ENCODE measurements around the gene GGT6. TPM values are rescaled to one million over a fixed set of nuclear protein-coding genes. Genes with fewer than 3 reads are reported as not detected.

Gene GGT6
- total RNA-seq, 4 donors from 2014 or later, result 64.6 to 187 (median 134) TPM

GRCh38 chr17:4541328-4542002 is 18.9 kb downstream of the GGT6 start:
- Histone ChIP-seq H3K27ac (peak overlapping the region; percentile 37), H3K9me3 (no peaks in the 10 kb centered on the region), H3K4me1 (peaks cover 44% of the 10 kb centered on the region), H3K27me3 (no peaks in the 10 kb centered on the region), H3K36me3 (peaks cover 88% of the 10 kb centered on the region), H3K4me3 (no peak overlapping the region)
- 83% methylated on average over 15 of the region's 29 CpGs for WGBS
- TF ChIP-seq POLR2A (IDR thresholded peaks at IDR 0.05) (no peak), POLR2AphosphoS5 (IDR thresholded peaks at IDR 0.05) (no peak), EP300 (IDR thresholded peaks at IDR 0.05) (no peak), CTCF (IDR thresholded peaks at IDR 0.05) (no peak)
- no peak for DNase-seq (ENCODE audit: low spot score in 2 of 2)

- no peak for TF ChIP-seq POLR2AphosphoS5 (IDR thresholded peaks at IDR 0.05)
- no peak for TF ChIP-seq EP300 (IDR thresholded peaks at IDR 0.05)
- no peak for TF ChIP-seq CTCF (IDR thresholded peaks at IDR 0.05)
- no peak for TF ChIP-seq POLR2A (IDR thresholded peaks at IDR 0.05)
- Histone ChIP-seq H3K36me3 (peaks cover 81% of the 10 kb centered on the region), H3K4me3 (no peak overlapping the region), H3K9me3 (no peaks in the 10 kb centered on the region), H3K27me3 (no peaks in the 10 kb centered on the region), H3K27ac (peak overlapping the region; percentile 37), H3K4me1 (peaks cover 50% of the 10 kb centered on the region)
- DNase-seq (ENCODE audit: low spot score in 2 of 2), result no peak
- 68% methylated on average over 13 of the region's 15 CpGs for WGBS
These were observed 19.6 kb downstream of the GGT6 start for GRCh38 chr17:4540687-4541327.

GRCh38 chr17:4540224-4540651 is 20.1 kb downstream of the GGT6 start:
- Histone ChIP-seq H3K4me3 (no peak overlapping the region), H3K4me1 (peaks cover 56% of the 10 kb centered on the region), H3K36me3 (peaks cover 76% of the 10 kb centered on the region), H3K9me3 (no peaks in the 10 kb centered on the region), H3K27me3 (no peaks in the 10 kb centered on the region), H3K27ac (peak overlapping the region; percentile 37)
- TF ChIP-seq EP300 (IDR thresholded peaks at IDR 0.05), result no peak
- TF ChIP-seq POLR2A (IDR thresholded peaks at IDR 0.05), result no peak
- no peak for TF ChIP-seq POLR2AphosphoS5 (IDR thresholded peaks at IDR 0.05)
- TF ChIP-seq CTCF (IDR thresholded peaks at IDR 0.05), result no peak
- WGBS, result 83% methylated on average over 13 of the region's 14 CpGs
- DNase-seq (ENCODE audit: low spot score in 2 of 2), result no peak

GRCh38 chr17:4539576-4540223 is 20.7 kb downstream of the GGT6 start:
- Histone ChIP-seq H3K9me3 (no peaks in the 10 kb centered on the region), H3K4me3 (no peak overlapping the region), H3K36me3 (peaks cover 70% of the 10 kb centered on the region), H3K27me3 (no peaks in the 10 kb centered on the region), H3K27ac (no peak overlapping the region), H3K4me1 (peaks cover 61% of the 10 kb centered on the region)
- no peak for DNase-seq (ENCODE audit: low spot score in 2 of 2)
- WGBS, result 92% methylated on average over 22 of the region's 26 CpGs
- no peak for TF ChIP-seq POLR2A (IDR thresholded peaks at IDR 0.05)
- no peak for TF ChIP-seq POLR2AphosphoS5 (IDR thresholded peaks at IDR 0.05)
- TF ChIP-seq EP300 (IDR thresholded peaks at IDR 0.05), result no peak
- no peak for TF ChIP-seq CTCF (IDR thresholded peaks at IDR 0.05)

- Histone ChIP-seq H3K36me3 (peaks cover 64% of the 10 kb centered on the region), H3K9me3 (no peaks in the 10 kb centered on the region), H3K4me1 (peaks cover 68% of the 10 kb centered on the region), H3K27me3 (no peaks in the 10 kb centered on the region), H3K27ac (no peak overlapping the region), H3K4me3 (no peak overlapping the region)
- TF ChIP-seq EP300 (IDR thresholded peaks at IDR 0.05) (no peak), POLR2AphosphoS5 (IDR thresholded peaks at IDR 0.05) (no peak), CTCF (IDR thresholded peaks at IDR 0.05) (no peak), POLR2A (IDR thresholded peaks at IDR 0.05) (no peak)
- no peak for DNase-seq (ENCODE audit: low spot score in 2 of 2)
- WGBS, result 77% methylated on average over 3 of the region's 8 CpGs
These were observed 21.4 kb downstream of the GGT6 start for GRCh38 chr17:4539025-4539424.
